ENCODE measurements around the gene RRAS2. TPM values are rescaled to one million over a fixed set of nuclear protein-coding genes. Genes with fewer than 3 reads are reported as not detected.

The RRAS2 gene
- total RNA-seq, 2 donors from 2014 or later, result 75.1 to 99.7 TPM

- Mint-ChIP-seq H3K27ac (no peak overlapping the region), H3K4me3 (no peak overlapping the region), H3K4me1 (peaks cover 12% of the 10 kb centered on the region), H3K9me3 (no peaks in the 10 kb centered on the region), H3K36me3 (ENCODE audit: low read depth) (peaks cover 6% of the 10 kb centered on the region), H3K27me3 (ENCODE audit: insufficient read depth) (peaks cover 7% of the 10 kb centered on the region)
- Histone ChIP-seq H3K9ac (ENCODE audit: extremely low read depth, low read length, poor library complexity, severe bottlenecking) (no peak overlapping the region), H3K4me3 (ENCODE audit: low read length) (no peak overlapping the region), H3K4me1 (ENCODE audit: control insufficient read depth, insufficient read depth, low read length) (no peaks in the 10 kb centered on the region), H3K9me3 (ENCODE audit: control insufficient read depth, low read length) (no peaks in the 10 kb centered on the region), H3K27ac (ENCODE audit: low read depth, low read length) (no peak overlapping the region), H3K36me3 (ENCODE audit: control insufficient read depth, insufficient read depth, low read length) (no peaks in the 10 kb centered on the region), H3K27me3 (ENCODE audit: control insufficient read depth, insufficient read depth, low read length, poor library complexity, severe bottlenecking) (no peaks in the 10 kb centered on the region)
- no peak for DNase-seq
- 91% methylated on average over 17 of the region's 17 CpGs for WGBS, 2 experiments (ENCODE audit: insufficient coverage in 1 of 2, insufficient read length in 1 of 2)
- TF ChIP-seq, protein P1, sequence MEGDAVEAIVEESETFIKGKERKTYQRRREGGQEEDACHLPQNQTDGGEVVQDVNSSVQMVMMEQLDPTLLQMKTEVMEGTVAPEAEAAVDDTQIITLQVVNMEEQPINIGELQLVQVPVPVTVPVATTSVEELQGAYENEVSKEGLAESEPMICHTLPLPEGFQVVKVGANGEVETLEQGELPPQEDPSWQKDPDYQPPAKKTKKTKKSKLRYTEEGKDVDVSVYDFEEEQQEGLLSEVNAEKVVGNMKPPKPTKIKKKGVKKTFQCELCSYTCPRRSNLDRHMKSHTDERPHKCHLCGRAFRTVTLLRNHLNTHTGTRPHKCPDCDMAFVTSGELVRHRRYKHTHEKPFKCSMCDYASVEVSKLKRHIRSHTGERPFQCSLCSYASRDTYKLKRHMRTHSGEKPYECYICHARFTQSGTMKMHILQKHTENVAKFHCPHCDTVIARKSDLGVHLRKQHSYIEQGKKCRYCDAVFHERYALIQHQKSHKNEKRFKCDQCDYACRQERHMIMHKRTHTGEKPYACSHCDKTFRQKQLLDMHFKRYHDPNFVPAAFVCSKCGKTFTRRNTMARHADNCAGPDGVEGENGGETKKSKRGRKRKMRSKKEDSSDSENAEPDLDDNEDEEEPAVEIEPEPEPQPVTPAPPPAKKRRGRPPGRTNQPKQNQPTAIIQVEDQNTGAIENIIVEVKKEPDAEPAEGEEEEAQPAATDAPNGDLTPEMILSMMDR (conservative IDR thresholded peaks at IDR 0.05), result no peak
Observed at GRCh38 chr11:14360976-14361375, 2.0 kb upstream of the RRAS2 start.

DNA sequence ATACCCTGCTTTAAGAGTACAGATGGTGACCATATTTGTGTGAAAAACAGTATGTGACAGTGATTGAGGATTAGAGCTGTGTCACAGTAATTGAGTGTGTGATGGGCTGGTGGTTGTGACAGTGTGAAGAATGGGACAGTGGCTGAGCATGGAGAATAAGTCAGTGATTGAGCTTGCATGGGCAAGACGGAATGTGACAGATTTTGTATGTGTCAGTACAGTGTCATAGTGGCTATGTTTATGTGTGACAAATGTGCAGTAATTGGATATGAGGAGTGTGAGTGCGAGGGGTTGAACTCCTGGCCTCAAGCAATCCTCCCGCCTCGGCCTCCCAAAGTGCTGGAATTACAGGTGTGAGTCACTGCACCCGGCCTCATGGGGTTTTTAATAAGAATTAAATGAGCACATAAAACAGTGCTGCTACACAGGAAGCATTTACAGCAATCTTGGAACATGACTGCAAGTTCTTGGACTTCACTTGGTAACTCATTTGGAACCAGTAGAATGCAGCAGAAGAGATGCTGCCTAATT, 583 bp upstream of the RRAS2 start:
- no peaks in the 10 kb centered on the region for H3K4me1 ChIP-seq (ENCODE audit: control insufficient read depth, insufficient read depth, low read length)
- H3K4me3 ChIP-seq (ENCODE audit: low read length), result peak overlapping the region; percentile 60
- H3K9me3 Mint-ChIP-seq, result no peaks in the 10 kb centered on the region
- TF ChIP-seq, protein P1 (conservative IDR thresholded peaks at IDR 0.05), result no peak
- H3K27me3 ChIP-seq (ENCODE audit: control insufficient read depth, insufficient read depth, low read length, poor library complexity, severe bottlenecking), result no peaks in the 10 kb centered on the region
- WGBS, 2 experiments (ENCODE audit: insufficient coverage in 1 of 2, insufficient read length in 1 of 2), result 89 to 93% methylated on average over 4 to 5 of the region's 5 CpGs
- no peaks in the 10 kb centered on the region for H3K9me3 ChIP-seq (ENCODE audit: control insufficient read depth, low read length)
- H3K27ac ChIP-seq (ENCODE audit: low read depth, low read length), result no peak overlapping the region
- H3K27me3 Mint-ChIP-seq (ENCODE audit: insufficient read depth), result peaks cover 7% of the 10 kb centered on the region
- peaks cover 10% of the 10 kb centered on the region for H3K36me3 Mint-ChIP-seq (ENCODE audit: low read depth)
- H3K36me3 ChIP-seq (ENCODE audit: control insufficient read depth, insufficient read depth, low read length), result no peaks in the 10 kb centered on the region
- peaks cover 12% of the 10 kb centered on the region for H3K4me1 Mint-ChIP-seq
- no peak overlapping the region for H3K27ac Mint-ChIP-seq
- H3K4me3 Mint-ChIP-seq, result peak overlapping the region; percentile 95
- H3K9ac ChIP-seq (ENCODE audit: extremely low read depth, low read length, poor library complexity, severe bottlenecking), result no peak overlapping the region
- no peak for DNase-seq

DNA sequence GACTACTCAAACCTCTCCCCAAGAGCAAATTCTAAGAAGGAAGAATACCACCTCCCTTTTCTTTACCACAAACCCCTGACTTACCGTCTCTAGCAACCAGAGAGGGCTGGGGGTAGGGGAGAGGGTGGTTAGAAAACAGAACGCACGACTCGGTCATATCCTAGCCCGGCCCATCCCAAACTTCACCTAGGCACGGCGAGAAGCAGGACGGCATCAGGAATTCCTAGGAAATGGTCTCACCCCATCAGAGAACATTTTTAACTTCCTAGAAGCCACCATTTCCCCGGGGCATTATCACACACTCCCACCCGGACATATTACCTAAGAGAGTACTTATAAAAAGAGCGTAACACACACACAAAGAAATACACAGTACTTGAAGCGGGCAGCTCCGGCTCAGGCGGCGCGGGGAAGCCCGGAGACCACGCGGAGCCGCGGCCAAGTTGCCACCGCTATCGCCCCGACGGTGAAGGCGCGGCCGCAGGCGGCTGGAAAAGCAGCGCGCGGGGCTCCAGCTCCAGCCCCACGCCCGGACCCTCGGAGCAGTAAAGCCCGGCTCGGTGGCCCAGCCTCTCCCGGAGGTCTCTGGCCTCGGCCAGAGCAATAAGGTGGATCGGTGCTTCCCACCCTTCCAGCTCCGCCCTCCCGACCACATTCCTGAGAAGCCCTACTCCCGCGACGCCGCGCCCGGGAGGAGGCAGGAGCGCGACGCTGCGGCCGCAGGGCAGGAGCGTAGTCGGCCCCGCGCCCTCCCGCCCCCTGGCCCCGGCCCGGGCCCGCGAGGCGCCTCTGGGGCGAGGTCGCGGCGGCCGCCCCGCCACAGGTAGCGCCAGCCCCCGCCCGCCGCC, 878 bp downstream of the RRAS2 start:
- 0% methylated on average over 30 to 72 of the region's 73 CpGs for WGBS, 2 experiments (ENCODE audit: insufficient coverage in 1 of 2, insufficient read length in 1 of 2)
- H3K36me3 Mint-ChIP-seq (ENCODE audit: low read depth), result peaks cover 14% of the 10 kb centered on the region

More for the DNA sequence above, 878 bp downstream of the RRAS2 start:
- peaks cover 20% of the 10 kb centered on the region for H3K4me1 Mint-ChIP-seq
- TF ChIP-seq, protein P1 (conservative IDR thresholded peaks at IDR 0.05), result no peak
- H3K9ac ChIP-seq (ENCODE audit: extremely low read depth, low read length, poor library complexity, severe bottlenecking), result peak overlapping the region; percentile 94
- H3K27ac Mint-ChIP-seq, result peak overlapping the region; percentile 99
- H3K4me3 ChIP-seq (ENCODE audit: low read length), result peak overlapping the region; percentile 90
- DNase-seq, result peak; percentile 90
- H3K9me3 ChIP-seq (ENCODE audit: control insufficient read depth, low read length), result no peaks in the 10 kb centered on the region
- no peaks in the 10 kb centered on the region for H3K27me3 ChIP-seq (ENCODE audit: control insufficient read depth, insufficient read depth, low read length, poor library complexity, severe bottlenecking)
- peak overlapping the region; percentile 80 for H3K27ac ChIP-seq (ENCODE audit: low read depth, low read length)
- H3K9me3 Mint-ChIP-seq, result no peaks in the 10 kb centered on the region
- no peaks in the 10 kb centered on the region for H3K4me1 ChIP-seq (ENCODE audit: control insufficient read depth, insufficient read depth, low read length)
- peak overlapping the region; percentile 95 for H3K4me3 Mint-ChIP-seq
- no peaks in the 10 kb centered on the region for H3K36me3 ChIP-seq (ENCODE audit: control insufficient read depth, insufficient read depth, low read length)
- peaks cover 7% of the 10 kb centered on the region for H3K27me3 Mint-ChIP-seq (ENCODE audit: insufficient read depth)
